ENCODE measurements around the gene HSPA12B. TPM values are rescaled to one million over a fixed set of nuclear protein-coding genes. Genes with fewer than 3 reads are reported as not detected.

The HSPA12B gene
- total RNA-seq, 1 experiment from 2014 or later: 6.3 TPM

- no peak overlapping the region for H3K27ac Mint-ChIP-seq
These were observed 23.5 kb downstream of the HSPA12B start for GRCh38 chr20:3755814-3756480.

DNA sequence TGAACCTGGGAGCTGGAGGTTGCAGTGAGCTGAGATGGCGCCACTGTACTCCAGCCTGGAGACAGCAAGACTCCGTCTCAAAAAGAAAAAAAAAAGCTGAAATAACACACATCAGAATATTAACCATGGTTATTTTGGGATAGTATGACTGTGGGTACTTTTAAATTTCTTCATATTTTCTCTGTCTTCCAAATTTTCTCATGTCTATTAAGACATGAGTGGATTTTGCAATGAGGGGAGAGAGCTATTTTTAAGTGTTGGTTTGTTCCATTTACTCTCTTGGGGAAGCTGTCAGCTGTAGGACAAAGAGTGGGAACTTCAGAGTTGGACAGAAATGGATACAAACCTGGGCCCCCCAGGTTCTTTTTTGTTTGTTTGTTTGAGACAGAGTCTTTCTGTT is 24.8 kb downstream of the HSPA12B start:
- Mint-ChIP-seq H3K36me3 (peaks cover 19% of the 10 kb centered on the region), H3K4me1 (peaks cover 2% of the 10 kb centered on the region; the same call in 1 of the 2 replicates), H3K27ac (no peak overlapping the region), H3K27me3 (ENCODE audit: low read depth) (no peaks in the 10 kb centered on the region; the same call in 1 of the 2 replicates), H3K9me3 (no peaks in the 10 kb centered on the region), H3K4me3 (no peak overlapping the region)
- ATAC-seq (no peak), DNase-seq (ENCODE audit: low spot score) (no peak)
- no peak for TF ChIP-seq SMAD3 (CRISPR knock-in tag; IDR thresholded peaks at IDR 0.05; ENCODE audit: borderline replicate concordance)
- TF ChIP-seq, protein P1, sequence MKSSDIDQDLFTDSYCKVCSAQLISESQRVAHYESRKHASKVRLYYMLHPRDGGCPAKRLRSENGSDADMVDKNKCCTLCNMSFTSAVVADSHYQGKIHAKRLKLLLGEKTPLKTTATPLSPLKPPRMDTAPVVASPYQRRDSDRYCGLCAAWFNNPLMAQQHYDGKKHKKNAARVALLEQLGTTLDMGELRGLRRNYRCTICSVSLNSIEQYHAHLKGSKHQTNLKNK (CRISPR knock-in tag; IDR thresholded peaks at IDR 0.05): no peak
- TF ChIP-seq, protein P2, sequence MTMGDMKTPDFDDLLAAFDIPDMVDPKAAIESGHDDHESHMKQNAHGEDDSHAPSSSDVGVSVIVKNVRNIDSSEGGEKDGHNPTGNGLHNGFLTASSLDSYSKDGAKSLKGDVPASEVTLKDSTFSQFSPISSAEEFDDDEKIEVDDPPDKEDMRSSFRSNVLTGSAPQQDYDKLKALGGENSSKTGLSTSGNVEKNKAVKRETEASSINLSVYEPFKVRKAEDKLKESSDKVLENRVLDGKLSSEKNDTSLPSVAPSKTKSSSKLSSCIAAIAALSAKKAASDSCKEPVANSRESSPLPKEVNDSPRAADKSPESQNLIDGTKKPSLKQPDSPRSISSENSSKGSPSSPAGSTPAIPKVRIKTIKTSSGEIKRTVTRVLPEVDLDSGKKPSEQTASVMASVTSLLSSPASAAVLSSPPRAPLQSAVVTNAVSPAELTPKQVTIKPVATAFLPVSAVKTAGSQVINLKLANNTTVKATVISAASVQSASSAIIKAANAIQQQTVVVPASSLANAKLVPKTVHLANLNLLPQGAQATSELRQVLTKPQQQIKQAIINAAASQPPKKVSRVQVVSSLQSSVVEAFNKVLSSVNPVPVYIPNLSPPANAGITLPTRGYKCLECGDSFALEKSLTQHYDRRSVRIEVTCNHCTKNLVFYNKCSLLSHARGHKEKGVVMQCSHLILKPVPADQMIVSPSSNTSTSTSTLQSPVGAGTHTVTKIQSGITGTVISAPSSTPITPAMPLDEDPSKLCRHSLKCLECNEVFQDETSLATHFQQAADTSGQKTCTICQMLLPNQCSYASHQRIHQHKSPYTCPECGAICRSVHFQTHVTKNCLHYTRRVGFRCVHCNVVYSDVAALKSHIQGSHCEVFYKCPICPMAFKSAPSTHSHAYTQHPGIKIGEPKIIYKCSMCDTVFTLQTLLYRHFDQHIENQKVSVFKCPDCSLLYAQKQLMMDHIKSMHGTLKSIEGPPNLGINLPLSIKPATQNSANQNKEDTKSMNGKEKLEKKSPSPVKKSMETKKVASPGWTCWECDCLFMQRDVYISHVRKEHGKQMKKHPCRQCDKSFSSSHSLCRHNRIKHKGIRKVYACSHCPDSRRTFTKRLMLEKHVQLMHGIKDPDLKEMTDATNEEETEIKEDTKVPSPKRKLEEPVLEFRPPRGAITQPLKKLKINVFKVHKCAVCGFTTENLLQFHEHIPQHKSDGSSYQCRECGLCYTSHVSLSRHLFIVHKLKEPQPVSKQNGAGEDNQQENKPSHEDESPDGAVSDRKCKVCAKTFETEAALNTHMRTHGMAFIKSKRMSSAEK (CRISPR knock-in tag; IDR thresholded peaks at IDR 0.05; ENCODE audit: borderline replicate concordance): no peak
- ChIA-PET POLR2A (interaction anchor here (0.6 to 1.1 kb wide), 2 partner anchors 46 to 75 kb away, joined by 3 read pairs; partner anchors contain the start of gene ADAM33), CTCF (interaction anchor here (0.6 to 1.8 kb wide), 11 partner anchors 10 to 315 kb away, joined by 3 to 5 read pairs (median 3); partner anchors contain the start of genes ADISSP and SPEF1)

More at GRCh38 chr20:3755814-3756480, 23.5 kb downstream of the HSPA12B start:
- peaks cover 2% of the 10 kb centered on the region for H3K27me3 Mint-ChIP-seq (ENCODE audit: low read depth)
- H3K4me1 Mint-ChIP-seq: peaks cover 4% of the 10 kb centered on the region
- no peak for DNase-seq (ENCODE audit: low spot score)
- no peak overlapping the region for H3K4me3 Mint-ChIP-seq
- H3K36me3 Mint-ChIP-seq: peaks cover 18% of the 10 kb centered on the region
- no peaks in the 10 kb centered on the region for H3K9me3 Mint-ChIP-seq
- POLR2A ChIA-PET: interaction anchor here (0.6 kb wide), 1 partner anchor 101 kb away, joined by 3 read pairs; no protein-coding TSS in a partner anchor
- no peak for ATAC-seq
- TF ChIP-seq FOXK1 (CRISPR knock-in tag; IDR thresholded peaks at IDR 0.05): no peak
- TF ChIP-seq ZNF512 (CRISPR knock-in tag; IDR thresholded peaks at IDR 0.05; ENCODE audit: borderline replicate concordance): no peak
- no peak for TF ChIP-seq E2F4 (CRISPR knock-in tag; IDR thresholded peaks at IDR 0.05; ENCODE audit: borderline replicate concordance, low read depth)
- TF ChIP-seq SP1 (CRISPR knock-in tag; conservative IDR thresholded peaks at IDR 0.05): no peak
- TF ChIP-seq, protein P3, sequence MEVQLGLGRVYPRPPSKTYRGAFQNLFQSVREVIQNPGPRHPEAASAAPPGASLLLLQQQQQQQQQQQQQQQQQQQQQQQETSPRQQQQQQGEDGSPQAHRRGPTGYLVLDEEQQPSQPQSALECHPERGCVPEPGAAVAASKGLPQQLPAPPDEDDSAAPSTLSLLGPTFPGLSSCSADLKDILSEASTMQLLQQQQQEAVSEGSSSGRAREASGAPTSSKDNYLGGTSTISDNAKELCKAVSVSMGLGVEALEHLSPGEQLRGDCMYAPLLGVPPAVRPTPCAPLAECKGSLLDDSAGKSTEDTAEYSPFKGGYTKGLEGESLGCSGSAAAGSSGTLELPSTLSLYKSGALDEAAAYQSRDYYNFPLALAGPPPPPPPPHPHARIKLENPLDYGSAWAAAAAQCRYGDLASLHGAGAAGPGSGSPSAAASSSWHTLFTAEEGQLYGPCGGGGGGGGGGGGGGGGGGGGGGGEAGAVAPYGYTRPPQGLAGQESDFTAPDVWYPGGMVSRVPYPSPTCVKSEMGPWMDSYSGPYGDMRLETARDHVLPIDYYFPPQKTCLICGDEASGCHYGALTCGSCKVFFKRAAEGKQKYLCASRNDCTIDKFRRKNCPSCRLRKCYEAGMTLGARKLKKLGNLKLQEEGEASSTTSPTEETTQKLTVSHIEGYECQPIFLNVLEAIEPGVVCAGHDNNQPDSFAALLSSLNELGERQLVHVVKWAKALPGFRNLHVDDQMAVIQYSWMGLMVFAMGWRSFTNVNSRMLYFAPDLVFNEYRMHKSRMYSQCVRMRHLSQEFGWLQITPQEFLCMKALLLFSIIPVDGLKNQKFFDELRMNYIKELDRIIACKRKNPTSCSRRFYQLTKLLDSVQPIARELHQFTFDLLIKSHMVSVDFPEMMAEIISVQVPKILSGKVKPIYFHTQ (CRISPR knock-in tag; IDR thresholded peaks at IDR 0.05): no peak
- TF ChIP-seq ZNF396 (CRISPR knock-in tag; IDR thresholded peaks at IDR 0.05; ENCODE audit: borderline replicate concordance): no peak
- TF ChIP-seq E2F1 (CRISPR knock-in tag; IDR thresholded peaks at IDR 0.05): no peak
- TF ChIP-seq ZBTB21 (CRISPR knock-in tag; IDR thresholded peaks at IDR 0.05; ENCODE audit: borderline replicate concordance): no peak
- no peak for TF ChIP-seq NFATC4 (CRISPR knock-in tag; IDR thresholded peaks at IDR 0.05)
- CTCF ChIA-PET: interaction anchor here (1.3 to 8.7 kb wide), 7 partner anchors 10 to 64 kb away, joined by 4 to 195 read pairs (median 5); partner anchors contain the start of genes ADISSP and AP5S1
